ENCODE data around the gene ITGB2. TPM values are rescaled to one million over a fixed set of nuclear protein-coding genes. Genes with fewer than 3 reads are reported as not detected.

Gene ITGB2
- total RNA-seq, 1 donor from 2014 or later: not detected

DNA sequence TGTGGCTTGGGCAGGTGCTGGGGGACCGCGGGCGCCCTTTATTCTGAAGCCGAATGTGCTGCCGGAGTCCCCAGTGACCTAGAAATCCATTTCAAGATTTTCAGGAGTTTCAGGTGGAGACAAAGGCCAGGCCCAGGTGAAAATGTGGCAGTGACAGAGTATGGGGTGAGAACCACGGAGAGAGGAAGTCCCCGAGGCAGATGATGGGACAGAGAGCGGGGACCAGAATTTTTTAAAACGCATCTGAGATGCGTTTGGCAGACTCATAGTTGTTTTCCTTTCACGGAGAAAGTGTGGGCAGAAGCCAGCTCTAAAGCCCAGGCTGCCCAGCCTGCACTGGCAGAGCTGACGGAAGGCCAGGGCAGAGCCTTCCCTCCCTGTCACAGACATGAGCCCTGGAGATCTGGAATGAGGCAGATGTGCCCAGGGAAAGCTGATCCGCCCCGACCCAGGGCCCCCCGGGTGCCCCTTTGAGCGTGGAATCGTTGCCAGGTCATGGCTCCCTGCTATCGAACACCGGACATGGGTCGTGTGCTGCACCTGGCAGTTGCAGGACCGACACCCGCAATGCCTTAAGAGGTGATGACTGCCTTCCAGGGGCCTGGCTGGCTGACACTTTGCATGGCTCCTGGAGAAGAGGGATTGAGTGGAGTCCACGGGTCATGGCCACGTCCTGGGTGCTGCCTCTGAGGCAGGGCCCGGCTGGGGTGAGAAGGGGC is 12.7 kb upstream of the ITGB2 start:
- Mint-ChIP-seq H3K4me1 (peaks cover 18% of the 10 kb centered on the region), H3K27me3 (ENCODE audit: insufficient read depth, low read depth) (peaks cover 42% of the 10 kb centered on the region), H3K4me3 (peak overlapping the region; percentile 34), H3K9me3 (no peaks in the 10 kb centered on the region), H3K27ac (no peak overlapping the region), H3K36me3 (peaks cover 2% of the 10 kb centered on the region)
- Histone ChIP-seq H3K27me3 (peaks cover 65% of the 10 kb centered on the region), H3K79me2 (ENCODE audit: low read depth) (no peaks in the 10 kb centered on the region), H3K36me3 (no peaks in the 10 kb centered on the region), H4K20me1 (ENCODE audit: low read depth) (peaks cover 11% of the 10 kb centered on the region), H3K4me2 (no peak overlapping the region), H2AFZ (replicated peaks) (no peak overlapping the region), H3F3A (ENCODE audit: low read depth) (peaks cover under 1% of the 10 kb centered on the region), H3K27ac (no peak overlapping the region), H3K9me3 (ENCODE audit: low read depth) (no peaks in the 10 kb centered on the region), H3K9ac (no peak overlapping the region), H3K4me3 (no peak overlapping the region), H3K4me1 (peaks cover 8% of the 10 kb centered on the region)
- DNase-seq (ENCODE audit: low spot score): no peak
- TF ChIP-seq EZH2phosphoT487 (IDR thresholded peaks at IDR 0.05) (no peak), EZH2 (IDR thresholded peaks at IDR 0.05) (no peak)
- TF ChIP-seq, protein P1, sequence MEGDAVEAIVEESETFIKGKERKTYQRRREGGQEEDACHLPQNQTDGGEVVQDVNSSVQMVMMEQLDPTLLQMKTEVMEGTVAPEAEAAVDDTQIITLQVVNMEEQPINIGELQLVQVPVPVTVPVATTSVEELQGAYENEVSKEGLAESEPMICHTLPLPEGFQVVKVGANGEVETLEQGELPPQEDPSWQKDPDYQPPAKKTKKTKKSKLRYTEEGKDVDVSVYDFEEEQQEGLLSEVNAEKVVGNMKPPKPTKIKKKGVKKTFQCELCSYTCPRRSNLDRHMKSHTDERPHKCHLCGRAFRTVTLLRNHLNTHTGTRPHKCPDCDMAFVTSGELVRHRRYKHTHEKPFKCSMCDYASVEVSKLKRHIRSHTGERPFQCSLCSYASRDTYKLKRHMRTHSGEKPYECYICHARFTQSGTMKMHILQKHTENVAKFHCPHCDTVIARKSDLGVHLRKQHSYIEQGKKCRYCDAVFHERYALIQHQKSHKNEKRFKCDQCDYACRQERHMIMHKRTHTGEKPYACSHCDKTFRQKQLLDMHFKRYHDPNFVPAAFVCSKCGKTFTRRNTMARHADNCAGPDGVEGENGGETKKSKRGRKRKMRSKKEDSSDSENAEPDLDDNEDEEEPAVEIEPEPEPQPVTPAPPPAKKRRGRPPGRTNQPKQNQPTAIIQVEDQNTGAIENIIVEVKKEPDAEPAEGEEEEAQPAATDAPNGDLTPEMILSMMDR (IDR thresholded peaks at IDR 0.05): no peak

DNA sequence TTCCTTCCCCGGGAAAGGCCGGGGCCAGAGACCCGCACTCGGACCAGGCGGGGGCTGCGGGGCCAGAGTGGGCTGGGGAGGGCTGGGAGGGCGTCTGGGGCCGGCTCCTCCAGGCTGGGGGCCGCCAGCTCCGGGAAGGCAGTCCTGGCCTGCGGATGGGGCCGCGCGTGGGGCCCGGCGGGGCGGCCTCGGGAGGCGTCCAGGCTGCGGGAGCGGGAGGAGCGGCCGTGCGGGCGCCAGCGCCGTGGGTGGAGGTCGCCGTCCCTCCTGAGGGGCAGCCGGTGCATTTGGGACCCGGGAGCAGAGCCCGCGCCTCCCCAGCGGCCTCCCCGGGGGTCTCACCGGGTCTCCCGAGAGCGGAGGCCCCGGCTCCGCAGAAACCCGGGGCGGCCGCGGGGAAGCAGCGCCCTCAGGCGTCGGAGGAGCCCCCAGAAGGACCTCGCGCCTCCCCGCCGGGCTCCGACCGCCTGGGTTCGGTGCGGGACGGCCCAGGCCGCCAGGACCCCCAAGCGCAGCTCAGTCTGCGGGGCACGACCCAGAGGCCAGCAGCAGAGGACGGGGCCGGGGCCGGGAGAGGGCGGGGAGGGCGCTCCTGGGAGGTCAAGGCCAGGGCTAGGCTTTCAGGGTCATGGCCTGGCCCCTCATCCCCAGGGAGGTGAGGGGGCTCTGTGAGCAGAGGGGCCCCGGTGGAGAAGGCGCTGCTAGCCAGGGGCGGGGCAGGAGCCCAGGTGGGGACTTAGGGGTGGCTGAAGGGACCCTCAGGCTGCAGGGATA is 11.9 kb upstream of the ITGB2 start:
- Histone ChIP-seq H3K4me3 (peak overlapping the region; percentile 47), H3K79me2 (ENCODE audit: low read depth) (no peaks in the 10 kb centered on the region), H2AFZ (replicated peaks) (no peak overlapping the region), H3K9ac (no peak overlapping the region), H3K4me1 (peaks cover 14% of the 10 kb centered on the region), H3K36me3 (no peaks in the 10 kb centered on the region), H4K20me1 (ENCODE audit: low read depth) (peaks cover 11% of the 10 kb centered on the region), H3K4me2 (peak overlapping the region; percentile 90), H3K9me3 (ENCODE audit: low read depth) (no peaks in the 10 kb centered on the region), H3F3A (ENCODE audit: low read depth) (no peaks in the 10 kb centered on the region), H3K27ac (no peak overlapping the region), H3K27me3 (peaks cover 72% of the 10 kb centered on the region)
- Mint-ChIP-seq H3K4me3 (no peak overlapping the region), H3K27ac (no peak overlapping the region), H3K27me3 (ENCODE audit: insufficient read depth, low read depth) (peaks cover 42% of the 10 kb centered on the region), H3K4me1 (peaks cover 24% of the 10 kb centered on the region), H3K9me3 (no peaks in the 10 kb centered on the region), H3K36me3 (peaks cover 2% of the 10 kb centered on the region)
- TF ChIP-seq EZH2phosphoT487 (IDR thresholded peaks at IDR 0.05) (peak; percentile 60), EZH2 (IDR thresholded peaks at IDR 0.05) (peak; percentile 14)
- TF ChIP-seq, protein P1 (IDR thresholded peaks at IDR 0.05): peak; percentile 57
- peak; percentile 66 for DNase-seq (ENCODE audit: low spot score)

DNA sequence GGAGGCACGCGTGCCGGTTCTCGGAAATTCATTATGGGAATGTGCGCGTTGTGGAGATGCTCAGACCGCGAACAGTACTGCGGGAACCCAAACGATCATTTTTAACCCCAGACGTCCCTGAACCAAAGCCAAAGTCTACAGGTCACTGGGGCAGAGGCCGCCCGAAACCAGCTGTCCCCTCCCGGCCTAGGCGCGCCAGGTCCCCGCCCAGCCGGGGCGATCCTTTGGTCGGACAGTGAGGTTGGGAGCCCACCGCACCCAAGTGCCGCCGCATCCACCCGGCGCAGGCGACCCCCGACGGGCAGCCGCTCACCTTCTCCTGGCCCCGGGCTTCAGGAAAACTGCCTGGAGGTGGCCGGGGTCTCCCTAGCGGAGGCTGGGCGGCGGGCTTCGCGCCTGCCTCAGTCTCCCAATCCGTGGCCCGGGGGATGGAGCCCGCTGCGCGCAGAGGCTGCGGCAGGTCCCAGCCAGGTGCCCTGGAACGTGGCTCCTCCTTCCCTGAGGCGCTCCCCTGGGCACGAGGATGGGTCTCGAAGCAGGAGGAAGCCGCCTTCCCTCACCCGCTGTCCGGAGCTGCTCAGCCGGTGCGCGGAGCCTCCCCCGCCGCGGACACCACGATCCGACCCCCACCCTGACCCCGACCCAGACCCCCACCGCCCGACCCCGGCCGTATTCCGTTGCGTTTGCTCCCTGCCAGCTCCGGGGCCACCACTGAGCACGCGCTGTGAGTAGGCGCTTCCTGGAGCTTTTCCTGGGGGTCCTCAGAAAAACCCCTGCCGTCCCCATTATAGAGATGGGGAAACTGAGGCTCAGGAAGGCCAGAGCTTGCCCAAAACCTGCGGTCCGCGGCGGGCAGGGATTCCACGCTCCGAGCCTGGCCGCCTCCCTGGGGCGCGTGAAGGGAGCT is 11.1 kb upstream of the ITGB2 start:
- Histone ChIP-seq H3K4me1 (peaks cover 21% of the 10 kb centered on the region), H3K27me3 (peaks cover 81% of the 10 kb centered on the region), H3K4me2 (peak overlapping the region; percentile 90), H2AFZ (replicated peaks) (no peak overlapping the region), H3F3A (ENCODE audit: low read depth) (no peaks in the 10 kb centered on the region), H3K79me2 (ENCODE audit: low read depth) (no peaks in the 10 kb centered on the region), H3K9ac (no peak overlapping the region), H4K20me1 (ENCODE audit: low read depth) (peaks cover 11% of the 10 kb centered on the region), H3K27ac (no peak overlapping the region), H3K4me3 (peak overlapping the region; percentile 47), H3K9me3 (ENCODE audit: low read depth) (no peaks in the 10 kb centered on the region), H3K36me3 (no peaks in the 10 kb centered on the region)
- H3K27me3 Mint-ChIP-seq (ENCODE audit: insufficient read depth, low read depth): peaks cover 39% of the 10 kb centered on the region
- no peaks in the 10 kb centered on the region for H3K9me3 Mint-ChIP-seq
- H3K4me3 Mint-ChIP-seq: peak overlapping the region; percentile 75
- no peak overlapping the region for H3K27ac Mint-ChIP-seq
- H3K4me1 Mint-ChIP-seq: peaks cover 31% of the 10 kb centered on the region
- DNase-seq (ENCODE audit: low spot score): no peak
- TF ChIP-seq EZH2 (IDR thresholded peaks at IDR 0.05) (peak; percentile 99), EZH2phosphoT487 (IDR thresholded peaks at IDR 0.05) (peak; percentile 98)
- TF ChIP-seq, protein P1 (IDR thresholded peaks at IDR 0.05): no peak
- peaks cover 2% of the 10 kb centered on the region for H3K36me3 Mint-ChIP-seq

All from neural progenitor cell (in vitro differentiated cells).